T1000 (cell line): ENCODE results near the gene RHOB.
"Not testable (repeated sequence)": the region's sequence is repeated elsewhere in the genome, so short reads cannot be mapped to it uniquely, and the experiment has no call there.

Experiments
- DNase-seq: peaks from one replicate; lab custom pipeline; 2025; ENCODE audit warnings: mixed read lengths; lab: John Stamatoyannopoulos, UW

The RHOB gene

GRCh38 chr2:20454036-20454981, 7.4 kb downstream of the RHOB start:
- DNase-seq = no peak

- DNase-seq = no peak
These were observed 8.3 kb downstream of the RHOB start for GRCh38 chr2:20455076-20455587.

- no peak for DNase-seq
These were observed 9.3 kb downstream of the RHOB start for GRCh38 chr2:20456116-20456571.

GRCh38 chr2:20456636-20457426, 10.0 kb downstream of the RHOB start:
- DNase-seq = no peak

GRCh38 chr2:20457661-20458630, 11.1 kb downstream of the RHOB start:
- no peak for DNase-seq

GRCh38 chr2:20458737-20459484, 12.0 kb downstream of the RHOB start:
- not testable (repeated sequence) for DNase-seq

- DNase-seq = no peak
These were observed 19.0 kb downstream of the RHOB start for GRCh38 chr2:20465716-20466394.

GRCh38 chr2:20467789-20468548, 21.1 kb downstream of the RHOB start:
- DNase-seq = no peak

- DNase-seq = no peak
These were observed 22.0 kb downstream of the RHOB start for GRCh38 chr2:20468549-20469500.

- DNase-seq = no peak
These were observed 22.7 kb downstream of the RHOB start for GRCh38 chr2:20469595-20469994.

- DNase-seq = no peak
These were observed 23.3 kb downstream of the RHOB start for GRCh38 chr2:20470211-20470610.

- DNase-seq = no peak
These were observed 24.3 kb downstream of the RHOB start for GRCh38 chr2:20471148-20471547.

GRCh38 chr2:20471902-20472559, 25.2 kb downstream of the RHOB start:
- DNase-seq = no peak

GRCh38 chr2:20472569-20472968, 25.7 kb downstream of the RHOB start:
- DNase-seq = no peak

- no peak for DNase-seq
These were observed 26.3 kb downstream of the RHOB start for GRCh38 chr2:20473128-20473527.

- no peak for DNase-seq
These were observed 28.1 kb downstream of the RHOB start for GRCh38 chr2:20474757-20475566.

GRCh38 chr2:20475567-20475952, 28.7 kb downstream of the RHOB start:
- DNase-seq = no peak
